ENCODE results near the gene ELAC1. TPM values are rescaled to one million over a fixed set of nuclear protein-coding genes. Genes with fewer than 3 reads are reported as not detected.

The ELAC1 gene
- total RNA-seq, 1 experiment from 2014 or later, result 5.6 TPM

Small RNA genes within 50 kb of the gene (small RNA-seq; reads per million reads assigned to genes)
- gene RF00019, result 0 reads per million in 2 experiments

Other genes with a start within 250 kb of the ELAC1 start
- 3.1 and 5.5 TPM in 2 replicates for gene MRO, start 148.0 kb upstream of the ELAC1 start, total RNA-seq (2014; rRNA removed; shearing (Covaris generic))
- 85.6 and 87.8 TPM in 2 replicates for gene ME2, start 88.9 kb upstream of the ELAC1 start, total RNA-seq (2014; rRNA removed; shearing (Covaris generic))
- gene SMAD4, start 62.2 kb downstream of the ELAC1 start, total RNA-seq (2014; rRNA removed; shearing (Covaris generic)), result 84.6 and 95.2 TPM in 2 replicates
- 72.9 and 76.3 TPM in 2 replicates for gene MEX3C, start 229.6 kb downstream of the ELAC1 start, total RNA-seq (2014; rRNA removed; shearing (Covaris generic))

Measured in SK-MEL-5 (cell line).